Measurements from ENCODE around the gene MAP4K4. TPM values are rescaled to one million over a fixed set of nuclear protein-coding genes. Genes with fewer than 3 reads are reported as not detected.

MAP4K4 gene
- total and polyA plus RNA-seq, 2 experiments from 2014 or later = 59.1 to 84.4 TPM

DNA sequence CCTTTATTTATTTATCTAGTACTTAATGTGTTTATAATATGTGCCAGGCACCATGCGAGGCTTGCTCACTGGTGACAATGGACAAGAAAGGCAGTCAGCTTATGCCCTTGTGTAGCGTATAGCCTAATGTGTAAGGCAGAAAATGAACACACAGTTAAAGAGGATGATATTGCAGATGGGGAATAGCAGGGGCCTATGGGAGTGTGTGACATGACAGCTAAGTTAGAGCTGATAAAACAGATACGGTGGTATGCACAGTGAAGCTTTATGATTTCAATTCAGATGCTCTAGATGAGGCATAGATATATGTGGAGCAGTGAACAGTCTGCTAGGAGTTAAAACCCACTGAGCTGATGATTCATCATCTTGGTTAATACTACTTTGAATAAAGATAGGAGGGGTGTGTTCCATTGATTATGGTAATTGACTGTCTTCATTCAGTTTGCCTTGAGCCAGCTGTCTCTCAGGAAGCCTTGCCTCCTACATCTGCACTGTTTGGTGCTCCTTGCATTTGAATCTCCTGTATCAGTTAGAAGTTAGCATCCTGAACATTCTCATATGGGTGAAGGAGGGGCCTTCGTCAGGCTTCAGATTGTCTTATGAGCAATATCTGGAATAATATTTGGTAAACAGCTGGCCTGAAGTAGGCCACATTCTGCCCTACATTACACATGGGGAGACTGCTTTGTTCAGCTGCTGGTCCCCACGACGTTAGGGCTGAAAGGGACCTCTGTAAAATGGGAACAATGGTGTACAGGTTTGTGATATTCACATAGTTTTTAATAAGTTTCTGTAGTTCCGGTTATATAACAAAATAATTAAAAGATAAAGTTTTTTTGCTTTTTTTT lies 13.2 kb downstream of the MAP4K4 start:
- Histone ChIP-seq H3K36me3 (replicated peaks; ENCODE audit: insufficient read depth, low read depth) (no peaks in the 10 kb centered on the region), H3K9me3 (ENCODE audit: low read depth) (no peaks in the 10 kb centered on the region), H3K4me2 (no peak overlapping the region), H3K79me2 (peaks cover 100% of the 10 kb centered on the region), H2AFZ (no peak overlapping the region), H3K27me3 (no peaks in the 10 kb centered on the region), H4K20me1 (ENCODE audit: insufficient read depth, poor library complexity, severe bottlenecking) (peaks cover 75% of the 10 kb centered on the region), H3K27ac (no peak overlapping the region), H3K9me2 (replicated peaks; ENCODE audit: insufficient read depth) (no peaks in the 10 kb centered on the region), H3K4me1 (ENCODE audit: insufficient read depth) (peaks cover 11% of the 10 kb centered on the region), H3K4me3 (no peak overlapping the region)
- WGBS (ENCODE audit: low lambda C conversion rate, missing lambda C conversion rate) = 73% methylated on average over 7 of the region's 7 CpGs
- no peak for DNase-seq (ENCODE audit: low spot score)
- TF ChIP-seq EZH2phosphoT487 (IDR thresholded peaks at IDR 0.05; ENCODE audit: low read depth, severe bottlenecking, unreplicated experiment) = no peak

DNA sequence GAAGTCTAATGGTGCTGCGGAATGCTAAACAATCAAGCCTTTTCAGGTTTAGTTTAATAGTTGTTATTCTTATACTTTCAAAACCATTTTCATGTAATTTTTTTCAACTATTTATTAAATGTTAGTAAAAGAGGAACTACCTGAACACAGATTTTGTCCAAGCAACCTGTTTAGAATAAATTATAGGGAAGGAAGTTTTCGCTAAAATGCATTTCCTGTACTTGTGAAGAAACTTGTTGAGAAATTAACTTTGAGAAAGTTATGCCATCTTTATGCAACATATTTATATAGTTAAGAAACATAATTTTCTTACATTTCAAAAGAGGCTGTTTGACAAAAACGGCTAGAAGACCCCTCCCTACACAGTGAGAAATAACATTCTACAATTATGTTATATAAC lies 16.6 kb downstream of the MAP4K4 start:
- WGBS (ENCODE audit: low lambda C conversion rate, missing lambda C conversion rate) = 90% methylated on average over 3 of the region's 3 CpGs
- Histone ChIP-seq H4K20me1 (ENCODE audit: insufficient read depth, poor library complexity, severe bottlenecking) (peaks cover 86% of the 10 kb centered on the region), H3K4me3 (no peak overlapping the region), H2AFZ (no peak overlapping the region), H3K9me3 (ENCODE audit: low read depth) (no peaks in the 10 kb centered on the region), H3K4me2 (no peak overlapping the region), H3K9me2 (replicated peaks; ENCODE audit: insufficient read depth) (no peaks in the 10 kb centered on the region), H3K27me3 (no peaks in the 10 kb centered on the region), H3K36me3 (replicated peaks; ENCODE audit: insufficient read depth, low read depth) (no peaks in the 10 kb centered on the region), H3K79me2 (peaks cover 100% of the 10 kb centered on the region), H3K4me1 (ENCODE audit: insufficient read depth) (peaks cover 11% of the 10 kb centered on the region), H3K27ac (no peak overlapping the region)
- no peak for TF ChIP-seq EZH2 (IDR thresholded peaks at IDR 0.05; ENCODE audit: borderline replicate concordance)
- no peak for TF ChIP-seq EZH2phosphoT487 (IDR thresholded peaks at IDR 0.05; ENCODE audit: low read depth, severe bottlenecking, unreplicated experiment)
- TF ChIP-seq CTCF (IDR thresholded peaks at IDR 0.05; ENCODE audit: poor library complexity) = no peak
- no peak for DNase-seq (ENCODE audit: low spot score)

DNA sequence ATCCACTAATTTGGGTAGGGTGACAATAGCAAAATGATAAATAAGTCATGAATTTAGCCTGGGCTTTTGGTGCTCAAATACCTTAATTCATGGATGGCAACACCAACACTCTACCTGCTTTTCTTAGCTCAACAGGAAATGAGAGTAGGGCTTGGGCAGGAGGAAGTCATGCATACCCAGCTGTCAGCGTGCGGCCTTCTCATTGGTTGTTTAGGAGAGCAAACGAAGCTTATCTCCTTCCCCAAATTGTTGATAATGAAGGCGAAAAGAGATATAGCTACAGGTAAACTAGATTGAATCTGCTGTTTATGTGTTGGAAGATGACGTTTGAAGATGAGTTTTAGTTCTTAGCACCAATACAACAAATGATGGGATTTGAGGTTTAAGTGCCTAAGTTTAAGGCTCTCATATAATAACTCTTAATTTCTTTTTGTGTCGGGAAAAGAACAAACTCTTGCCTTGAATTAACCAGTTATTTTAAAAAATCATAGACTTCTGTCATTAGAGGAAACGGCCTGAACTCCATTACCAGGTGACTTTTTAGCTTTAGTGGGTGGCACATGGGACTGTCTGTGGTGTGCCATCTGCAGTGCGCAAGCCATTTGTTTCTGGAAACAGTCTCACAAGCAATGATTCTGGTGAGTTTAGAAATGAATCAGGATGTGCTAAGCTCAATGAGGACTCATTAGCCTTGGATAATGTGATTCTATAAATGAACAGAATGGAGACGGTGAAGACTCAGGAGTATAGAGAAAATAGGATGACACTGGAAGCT lies 19.8 kb downstream of the MAP4K4 start:
- Histone ChIP-seq H3K79me2 (peaks cover 100% of the 10 kb centered on the region), H3K4me3 (no peak overlapping the region), H3K9me2 (replicated peaks; ENCODE audit: insufficient read depth) (no peaks in the 10 kb centered on the region), H3K36me3 (replicated peaks; ENCODE audit: insufficient read depth, low read depth) (no peaks in the 10 kb centered on the region), H3K27me3 (no peaks in the 10 kb centered on the region), H3K27ac (no peak overlapping the region), H2AFZ (no peak overlapping the region), H3K9me3 (ENCODE audit: low read depth) (no peaks in the 10 kb centered on the region), H4K20me1 (ENCODE audit: insufficient read depth, poor library complexity, severe bottlenecking) (peaks cover 88% of the 10 kb centered on the region), H3K4me2 (no peak overlapping the region), H3K4me1 (ENCODE audit: insufficient read depth) (no peaks in the 10 kb centered on the region)
- DNase-seq (ENCODE audit: low spot score) = no peak
- WGBS (ENCODE audit: low lambda C conversion rate, missing lambda C conversion rate) = 88% methylated on average over 9 of the region's 9 CpGs
- no peak for TF ChIP-seq EZH2 (IDR thresholded peaks at IDR 0.05; ENCODE audit: borderline replicate concordance)
- no peak for TF ChIP-seq CTCF (IDR thresholded peaks at IDR 0.05; ENCODE audit: poor library complexity)
- TF ChIP-seq EZH2phosphoT487 (IDR thresholded peaks at IDR 0.05; ENCODE audit: low read depth, severe bottlenecking, unreplicated experiment) = no peak

DNA sequence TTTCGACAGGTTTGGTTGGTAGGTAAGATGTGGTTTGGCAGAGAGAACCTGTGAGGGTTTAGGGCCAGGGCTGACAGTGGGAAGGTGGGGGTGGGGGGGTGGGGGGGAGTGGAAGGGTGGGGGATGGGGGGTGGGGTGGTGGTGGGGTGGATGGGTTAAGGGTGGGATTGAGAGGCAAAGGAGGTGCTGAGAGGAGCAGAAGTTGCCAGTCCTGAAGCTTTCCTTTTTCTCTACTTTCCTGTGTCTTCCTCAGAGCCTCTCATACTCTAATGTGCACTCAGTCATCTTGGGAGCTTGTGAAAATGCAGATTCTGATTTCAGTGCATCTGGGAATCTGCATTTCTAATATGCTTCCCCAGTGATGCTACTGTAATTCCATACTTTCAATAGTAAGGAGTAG lies 21.0 kb downstream of the MAP4K4 start:
- Histone ChIP-seq H3K27ac (no peak overlapping the region), H3K4me2 (no peak overlapping the region), H3K27me3 (no peaks in the 10 kb centered on the region), H3K36me3 (replicated peaks; ENCODE audit: insufficient read depth, low read depth) (no peaks in the 10 kb centered on the region), H2AFZ (no peak overlapping the region), H3K4me1 (ENCODE audit: insufficient read depth) (no peaks in the 10 kb centered on the region), H4K20me1 (ENCODE audit: insufficient read depth, poor library complexity, severe bottlenecking) (peaks cover 89% of the 10 kb centered on the region), H3K9me2 (replicated peaks; ENCODE audit: insufficient read depth) (no peaks in the 10 kb centered on the region), H3K9me3 (ENCODE audit: low read depth) (no peaks in the 10 kb centered on the region), H3K4me3 (no peak overlapping the region), H3K79me2 (peaks cover 100% of the 10 kb centered on the region)
- TF ChIP-seq EZH2phosphoT487 (IDR thresholded peaks at IDR 0.05; ENCODE audit: low read depth, severe bottlenecking, unreplicated experiment) (no peak), CTCF (IDR thresholded peaks at IDR 0.05; ENCODE audit: poor library complexity) (no peak), EZH2 (IDR thresholded peaks at IDR 0.05; ENCODE audit: borderline replicate concordance) (no peak)
- DNase-seq (ENCODE audit: low spot score) = no peak
- WGBS (ENCODE audit: low lambda C conversion rate, missing lambda C conversion rate) = 100% methylated on average over 1 of the region's 1 CpG
